ENCODE results near the gene THRSP. TPM values are rescaled to one million over a fixed set of nuclear protein-coding genes. Genes with fewer than 3 reads are reported as not detected.

Gene THRSP
- total RNA-seq, 1 donor from 2014 or later: not detected

- H3K36me3 ChIP-seq (ENCODE audit: control insufficient read depth, insufficient read depth, low read length): no peaks in the 10 kb centered on the region
- H3K4me3 ChIP-seq (ENCODE audit: low read depth, low read length): no peak overlapping the region
- no peak for DNase-seq (ENCODE audit: low read depth)
- TF ChIP-seq CTCF (IDR thresholded peaks at IDR 0.05; ENCODE audit: insufficient read depth, low read length, poor library complexity, severe bottlenecking): no peak
- H3K27me3 ChIP-seq (ENCODE audit: control insufficient read depth, insufficient read depth, low read length): no peaks in the 10 kb centered on the region
Observed at GRCh38 chr11:78061088-78061920, 2.4 kb upstream of the THRSP start.

- DNase-seq (ENCODE audit: low read depth): no peak
- Histone ChIP-seq H3K27me3 (ENCODE audit: control insufficient read depth, insufficient read depth, low read length) (no peaks in the 10 kb centered on the region), H3K36me3 (ENCODE audit: control insufficient read depth, insufficient read depth, low read length) (no peaks in the 10 kb centered on the region), H3K4me3 (ENCODE audit: low read depth, low read length) (no peak overlapping the region)
- TF ChIP-seq CTCF (IDR thresholded peaks at IDR 0.05; ENCODE audit: insufficient read depth, low read length, poor library complexity, severe bottlenecking): no peak
Observed at GRCh38 chr11:78061921-78062311, 1.7 kb upstream of the THRSP start.

- no peaks in the 10 kb centered on the region for H3K27me3 ChIP-seq (ENCODE audit: control insufficient read depth, insufficient read depth, low read length)
- TF ChIP-seq CTCF (IDR thresholded peaks at IDR 0.05; ENCODE audit: insufficient read depth, low read length, poor library complexity, severe bottlenecking): no peak
- H3K36me3 ChIP-seq (ENCODE audit: control insufficient read depth, insufficient read depth, low read length): no peaks in the 10 kb centered on the region
- H3K4me3 ChIP-seq (ENCODE audit: low read depth, low read length): no peak overlapping the region
- DNase-seq (ENCODE audit: low read depth): no peak
Observed at GRCh38 chr11:78062671-78063070, 990 bp upstream of the THRSP start.

- H3K27me3 ChIP-seq (ENCODE audit: control insufficient read depth, insufficient read depth, low read length): no peaks in the 10 kb centered on the region
- H3K36me3 ChIP-seq (ENCODE audit: control insufficient read depth, insufficient read depth, low read length): peaks cover 2% of the 10 kb centered on the region
- no peak for TF ChIP-seq CTCF (IDR thresholded peaks at IDR 0.05; ENCODE audit: insufficient read depth, low read length, poor library complexity, severe bottlenecking)
- no peak overlapping the region for H3K4me3 ChIP-seq (ENCODE audit: low read depth, low read length)
- DNase-seq (ENCODE audit: low read depth): no peak
Observed at GRCh38 chr11:78065203-78065602, 1.5 kb downstream of the THRSP start.

- no peak for TF ChIP-seq CTCF (IDR thresholded peaks at IDR 0.05; ENCODE audit: insufficient read depth, low read length, poor library complexity, severe bottlenecking)
- Histone ChIP-seq H3K27me3 (ENCODE audit: control insufficient read depth, insufficient read depth, low read length) (no peaks in the 10 kb centered on the region), H3K4me3 (ENCODE audit: low read depth, low read length) (no peak overlapping the region), H3K36me3 (ENCODE audit: control insufficient read depth, insufficient read depth, low read length) (peaks cover 2% of the 10 kb centered on the region)
- no peak for DNase-seq (ENCODE audit: low read depth)
Observed at GRCh38 chr11:78066471-78066870, 2.8 kb downstream of the THRSP start.

- DNase-seq (ENCODE audit: low read depth): no peak
- H3K27me3 ChIP-seq (ENCODE audit: control insufficient read depth, insufficient read depth, low read length): no peaks in the 10 kb centered on the region
- no peak for TF ChIP-seq CTCF (IDR thresholded peaks at IDR 0.05; ENCODE audit: insufficient read depth, low read length, poor library complexity, severe bottlenecking)
- no peak overlapping the region for H3K4me3 ChIP-seq (ENCODE audit: low read depth, low read length)
- H3K36me3 ChIP-seq (ENCODE audit: control insufficient read depth, insufficient read depth, low read length): peaks cover 2% of the 10 kb centered on the region
Observed at GRCh38 chr11:78067704-78068103, 4.0 kb downstream of the THRSP start.

All from kidney epithelial cell (primary cell).